Activated naive CD8-positive, alpha-beta T cell treated with anti-CD3 and anti-CD28 coated beads, Interleukin-2, amount 10 ng/mL, durations not matched to agents 7 days and 5 days (primary cell): Measurements from ENCODE around the gene PHF20. TPM values are rescaled to one million over a fixed set of nuclear protein-coding genes. Genes with fewer than 3 reads are reported as not detected.
A peak's percentile ranks its signal among the peaks of the same experiment; 100 is the strongest.
"Not testable (repeated sequence)": the region's sequence is repeated elsewhere in the genome, so short reads cannot be mapped to it uniquely, and the experiment has no call there.

Source experiments
- ATAC-seq: fragments of 150-1000 bp; cut with Tn5 transposase; one replicate; pipeline ENCODE4 v1.10.0; 2021; ENCODE audit warnings: low read depth, moderate library complexity
- POLR2A ChIA-PET: fragments of 350-600 bp; sonication (Branson Sonifier 250); formaldehyde crosslinking; loops from one replicate; lab custom pipeline; 2021; ENCODE audit warnings: antibody characterized with exemption; lab: Charles Lee
- DNase-seq: peaks from one replicate; pipeline ENCODE4 v3.0.0; 2021
- H3K27ac Mint-ChIP-seq: one replicate; pipeline ENCODE4 v1.8.0; 2022; ENCODE audit warnings: mild to moderate bottlenecking, mixed read lengths
- H3K27me3 Mint-ChIP-seq: one replicate; pipeline ENCODE4 v1.8.0; 2022; ENCODE audit warnings: mild to moderate bottlenecking, moderate library complexity, mixed read lengths
- H3K36me3 Mint-ChIP-seq: one replicate; pipeline ENCODE4 v1.8.0; 2021; ENCODE audit warnings: mild to moderate bottlenecking, mixed read lengths
- H3K4me1 Mint-ChIP-seq: one replicate; pipeline ENCODE4 v1.8.0; 2021; ENCODE audit warnings: mixed read lengths
- H3K4me3 Mint-ChIP-seq: one replicate; pipeline ENCODE4 v1.8.0; 2022; ENCODE audit warnings: mild to moderate bottlenecking, moderate library complexity, mixed read lengths
- H3K9me3 Mint-ChIP-seq: one replicate; pipeline ENCODE4 v1.8.0; 2021; ENCODE audit warnings: mixed read lengths
- total RNA-seq, 2 experiments: library from RNA; stranded (reverse); gene quantifications; one replicate each; pipeline ENCODE4 v1.2.3, GENCODE V29; 2021

The PHF20 gene
- total RNA-seq, 2 experiments from 2014 or later: 61.9 to 69.4 TPM

GRCh38 chr20:35743693-35744491, 27.9 kb upstream of the PHF20 start:
- H3K4me1 Mint-ChIP-seq: peaks cover 27% of the 10 kb centered on the region
- no peaks in the 10 kb centered on the region for H3K27me3 Mint-ChIP-seq
- H3K4me3 Mint-ChIP-seq: peak overlapping the region; percentile 94
- H3K36me3 Mint-ChIP-seq: peaks cover 19% of the 10 kb centered on the region
- POLR2A ChIA-PET: interaction anchor here (0.9 to 7.7 kb wide), 11 partner anchors 9 to 253 kb away, joined by 3 to 437 read pairs (median 23); partner anchors contain the start of genes CPNE1, NFS1, PHF20 and RBM12
- DNase-seq (peak; percentile 39), ATAC-seq (no peak)
- H3K27ac Mint-ChIP-seq: peak overlapping the region; percentile 98
- H3K9me3 Mint-ChIP-seq: no peaks in the 10 kb centered on the region

- Mint-ChIP-seq H3K36me3 (peaks cover 16% of the 10 kb centered on the region), H3K4me1 (peaks cover 24% of the 10 kb centered on the region), H3K27ac (peak overlapping the region; percentile 98), H3K4me3 (peak overlapping the region; percentile 94)
- DNase-seq, ATAC-seq, H3K27me3 Mint-ChIP-seq, H3K9me3 Mint-ChIP-seq: not testable (repeated sequence)
- POLR2A ChIA-PET: interaction anchor here (3.0 to 7.7 kb wide), 4 partner anchors 23 to 254 kb away, joined by 24 to 437 read pairs (median 67); partner anchors contain the start of genes PHF20, SCAND1 and SPAG4
Measured at GRCh38 chr20:35744492-35744841, 27.3 kb upstream of the PHF20 start.

GRCh38 chr20:35750611-35751010, 21.2 kb upstream of the PHF20 start:
- no peak for DNase-seq
- Mint-ChIP-seq H3K4me1 (no peaks in the 10 kb centered on the region), H3K27me3 (peaks cover 2% of the 10 kb centered on the region), H3K4me3 (no peak overlapping the region), H3K27ac (no peak overlapping the region), H3K9me3 (no peaks in the 10 kb centered on the region), H3K36me3 (no peaks in the 10 kb centered on the region)
- POLR2A ChIA-PET: interaction anchor here (2.8 kb wide), 1 partner anchor 8 kb away, joined by 14 read pairs; the partner anchor contains the start of gene RBM39
- ATAC-seq: no peak

- no peak for DNase-seq
- Mint-ChIP-seq H3K36me3 (no peaks in the 10 kb centered on the region), H3K27me3 (peaks cover 4% of the 10 kb centered on the region), H3K4me3 (no peak overlapping the region), H3K4me1 (peaks cover 3% of the 10 kb centered on the region), H3K9me3 (no peaks in the 10 kb centered on the region), H3K27ac (no peak overlapping the region)
- no peak for ATAC-seq
- POLR2A ChIA-PET: no interaction called here
Measured at GRCh38 chr20:35756404-35756803, 15.4 kb upstream of the PHF20 start.

GRCh38 chr20:35757098-35757705, 14.6 kb upstream of the PHF20 start:
- Mint-ChIP-seq H3K27ac (no peak overlapping the region), H3K4me3 (no peak overlapping the region), H3K9me3 (no peaks in the 10 kb centered on the region), H3K27me3 (peaks cover 4% of the 10 kb centered on the region), H3K4me1 (peaks cover 3% of the 10 kb centered on the region), H3K36me3 (no peaks in the 10 kb centered on the region)
- POLR2A ChIA-PET: interaction anchor here (1.8 kb wide), 1 partner anchor 15 kb away, joined by 4 read pairs; the partner anchor contains the start of gene RBM39
- DNase-seq (no peak), ATAC-seq (peak; percentile 36)

- ATAC-seq, H3K4me3 Mint-ChIP-seq, H3K4me1 Mint-ChIP-seq, DNase-seq, H3K27me3 Mint-ChIP-seq, H3K36me3 Mint-ChIP-seq, H3K27ac Mint-ChIP-seq, H3K9me3 Mint-ChIP-seq: not testable (repeated sequence)
- POLR2A ChIA-PET: interaction anchor here (11.9 kb wide), 1 partner anchor 20 kb away, joined by 437 read pairs; the partner anchor contains the start of gene RBM39
Measured at GRCh38 chr20:35761548-35761947, 10.3 kb upstream of the PHF20 start.

- Mint-ChIP-seq H3K27ac (no peak overlapping the region), H3K4me3 (no peak overlapping the region)
Measured at GRCh38 chr20:35762461-35762860, 9.4 kb upstream of the PHF20 start.

GRCh38 chr20:35764936-35765335, 6.9 kb upstream of the PHF20 start:
- not testable (repeated sequence) for H3K27ac Mint-ChIP-seq, H3K36me3 Mint-ChIP-seq, DNase-seq, H3K4me3 Mint-ChIP-seq, H3K9me3 Mint-ChIP-seq, H3K27me3 Mint-ChIP-seq, ATAC-seq
- POLR2A ChIA-PET: interaction anchor here (0.6 to 11.9 kb wide), 2 partner anchors 23 to 40 kb away, joined by 7 to 437 read pairs; partner anchors contain the start of gene RBM39
- H3K4me1 Mint-ChIP-seq: peaks cover 22% of the 10 kb centered on the region

More at GRCh38 chr20:35762461-35762860, 9.4 kb upstream of the PHF20 start:
- Mint-ChIP-seq H3K4me1 (peaks cover 2% of the 10 kb centered on the region), H3K9me3 (no peaks in the 10 kb centered on the region), H3K36me3 (no peaks in the 10 kb centered on the region), H3K27me3 (peaks cover 2% of the 10 kb centered on the region)
- no peak for DNase-seq
- POLR2A ChIA-PET: interaction anchor here (0.7 to 11.9 kb wide), 2 partner anchors 21 to 143 kb away, joined by 3 to 437 read pairs; partner anchors contain the start of gene RBM39
- no peak for ATAC-seq

- no peak overlapping the region for H3K4me3 Mint-ChIP-seq
Measured at GRCh38 chr20:35766843-35767242, 5.0 kb upstream of the PHF20 start.

GRCh38 chr20:35767683-35768481, 3.9 kb upstream of the PHF20 start:
- peaks cover 5% of the 10 kb centered on the region for H3K36me3 Mint-ChIP-seq
- H3K4me3 Mint-ChIP-seq: peak overlapping the region; percentile 90
- H3K27ac Mint-ChIP-seq: peak overlapping the region; percentile 94
- peak; percentile 49 for ATAC-seq
- POLR2A ChIA-PET: interaction anchor here (1.8 to 11.9 kb wide), 4 partner anchors 13 to 186 kb away, joined by 6 to 437 read pairs (median 9); partner anchors contain the start of genes RBM39 and SCAND1
- peaks cover 30% of the 10 kb centered on the region for H3K4me1 Mint-ChIP-seq
- peaks cover 3% of the 10 kb centered on the region for H3K9me3 Mint-ChIP-seq
- no peaks in the 10 kb centered on the region for H3K27me3 Mint-ChIP-seq
- DNase-seq: peak; percentile 62

More at GRCh38 chr20:35766843-35767242, 5.0 kb upstream of the PHF20 start:
- POLR2A ChIA-PET: interaction anchor here (11.9 kb wide), 1 partner anchor 25 kb away, joined by 437 read pairs; the partner anchor contains the start of gene RBM39
- Mint-ChIP-seq H3K9me3 (peaks cover 3% of the 10 kb centered on the region), H3K27me3 (no peaks in the 10 kb centered on the region), H3K4me1 (peaks cover 30% of the 10 kb centered on the region), H3K27ac (peak overlapping the region; percentile 64), H3K36me3 (peaks cover 5% of the 10 kb centered on the region)
- ATAC-seq: no peak
- no peak for DNase-seq

- H3K4me1 Mint-ChIP-seq: peaks cover 38% of the 10 kb centered on the region
- no peak for ATAC-seq
- H3K4me3 Mint-ChIP-seq: peak overlapping the region; percentile 90
Measured at GRCh38 chr20:35768731-35769664, 2.8 kb upstream of the PHF20 start.

More at GRCh38 chr20:35768731-35769664, 2.8 kb upstream of the PHF20 start:
- H3K9me3 Mint-ChIP-seq: peaks cover 3% of the 10 kb centered on the region
- H3K36me3 Mint-ChIP-seq: peaks cover 9% of the 10 kb centered on the region
- peak overlapping the region; percentile 94 for H3K27ac Mint-ChIP-seq
- POLR2A ChIA-PET: interaction anchor here (0.6 to 11.9 kb wide), 7 partner anchors 14 to 381 kb away, joined by 3 to 437 read pairs (median 6); partner anchors contain the start of genes NFS1, RBM39, ROMO1 and SCAND1
- DNase-seq: peak; percentile 41
- no peaks in the 10 kb centered on the region for H3K27me3 Mint-ChIP-seq
